SK-N-DZ (cell line): ENCODE measurements around the gene LRRTM4.
"Not testable (repeated sequence)": the region's sequence is repeated elsewhere in the genome, so short reads cannot be mapped to it uniquely, and the experiment has no call there.

ENCODE experiments used
- DNase-seq: peaks from one replicate; pipeline ENCODE4 v3.0.0-alpha.2; 2015; ENCODE audit warnings: low spot score

LRRTM4 gene

DNA sequence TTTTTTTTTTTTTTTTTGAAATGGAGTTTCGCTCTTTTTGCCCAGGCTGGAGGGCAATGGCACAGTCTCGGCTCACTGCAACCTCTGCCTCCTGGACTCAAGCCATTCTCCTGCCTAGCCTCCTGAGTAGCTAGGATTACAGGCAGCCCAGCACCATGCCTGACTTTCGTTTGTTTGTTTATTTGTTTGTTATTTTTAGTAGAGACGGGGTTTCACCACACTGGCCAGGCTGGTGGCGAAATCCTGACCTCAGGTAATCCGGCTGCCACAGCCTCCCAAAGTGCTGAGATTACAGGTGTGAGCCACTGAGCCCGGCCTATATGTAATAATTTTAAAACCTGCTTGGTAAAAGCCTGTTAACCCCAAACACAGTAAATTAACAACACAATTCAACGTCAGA lies 435.7 kb downstream of the LRRTM4 start:
- no peak for DNase-seq

DNA sequence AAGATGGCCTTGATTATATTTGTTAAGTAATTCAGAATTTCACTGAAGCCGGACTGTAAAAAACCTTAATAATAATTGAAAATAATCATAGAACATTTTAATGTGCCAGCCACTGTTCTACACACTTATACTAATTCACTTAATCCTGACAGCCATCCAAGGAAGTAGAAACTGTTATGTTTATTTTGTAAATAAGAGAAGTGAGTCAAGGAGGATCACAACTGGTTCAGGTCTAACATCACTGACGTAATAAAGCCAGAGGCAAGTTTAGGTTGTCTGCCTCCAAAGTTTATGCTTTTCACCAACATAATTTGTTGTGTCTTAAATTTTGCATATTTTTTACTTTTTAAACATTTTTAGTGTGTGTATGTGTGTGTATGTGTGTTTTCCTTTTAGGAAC lies 436.1 kb downstream of the LRRTM4 start:
- DNase-seq, result no peak

GRCh38 chr2:77085561-77085960 lies 436.6 kb downstream of the LRRTM4 start:
- DNase-seq, result no peak

DNA sequence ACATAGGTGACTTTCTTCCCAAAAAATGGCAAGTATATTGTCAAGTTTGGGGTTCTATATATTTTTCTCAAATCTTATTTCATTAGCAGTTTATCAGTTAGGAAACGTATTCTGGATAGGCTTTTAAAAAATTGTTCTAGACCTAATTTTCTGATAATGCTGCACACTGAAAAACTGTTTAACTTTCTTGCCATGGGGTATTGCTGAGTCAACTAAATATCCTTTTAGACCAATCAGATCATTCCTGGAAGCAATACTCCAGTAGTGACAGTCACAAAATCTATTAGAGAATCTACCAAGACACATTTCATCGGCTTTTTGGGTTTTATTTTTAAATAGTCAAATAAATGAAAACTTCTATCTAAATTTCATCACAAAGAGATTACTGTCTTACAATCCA lies 440.6 kb downstream of the LRRTM4 start:
- DNase-seq, result no peak

GRCh38 chr2:77064324-77064723 lies 457.9 kb downstream of the LRRTM4 start:
- DNase-seq, result no peak

GRCh38 chr2:77054938-77055337 lies 467.2 kb downstream of the LRRTM4 start:
- no peak for DNase-seq

- DNase-seq, result no peak
These were observed 475.8 kb downstream of the LRRTM4 start for GRCh38 chr2:77046339-77046738.

GRCh38 chr2:77045456-77045855 lies 476.7 kb downstream of the LRRTM4 start:
- not testable (repeated sequence) for DNase-seq

- DNase-seq, result no peak
These were observed 487.7 kb downstream of the LRRTM4 start for GRCh38 chr2:77034445-77034844.

- not testable (repeated sequence) for DNase-seq
These were observed 492.9 kb downstream of the LRRTM4 start for GRCh38 chr2:77029237-77029636.

GRCh38 chr2:77028032-77028600 lies 494.1 kb downstream of the LRRTM4 start:
- no peak for DNase-seq

GRCh38 chr2:77025714-77026113 lies 496.5 kb downstream of the LRRTM4 start:
- DNase-seq, result no peak

- no peak for DNase-seq
These were observed 501.0 kb downstream of the LRRTM4 start for GRCh38 chr2:77021161-77021560.

DNA sequence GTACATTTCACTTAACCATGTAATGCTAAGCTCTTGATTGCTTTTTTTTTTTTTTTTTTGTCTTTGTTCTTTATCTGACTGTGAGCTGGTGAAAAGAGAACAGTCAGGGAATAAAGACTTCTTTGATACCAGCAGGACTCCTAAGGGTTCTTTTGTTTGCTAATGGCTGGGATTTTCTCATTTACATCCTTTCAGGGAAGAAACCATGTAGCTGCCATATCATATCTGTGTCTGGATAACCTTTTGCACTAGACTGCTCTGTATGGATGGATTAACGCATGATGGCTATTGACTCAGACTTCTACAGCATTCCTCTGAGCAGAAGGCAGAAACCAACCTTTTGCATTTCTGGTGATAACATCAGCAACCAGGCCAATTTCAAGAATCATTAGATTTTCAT lies 504.0 kb downstream of the LRRTM4 start:
- no peak for DNase-seq

GRCh38 chr2:77017355-77017745 lies 504.8 kb downstream of the LRRTM4 start:
- DNase-seq, result no peak

DNA sequence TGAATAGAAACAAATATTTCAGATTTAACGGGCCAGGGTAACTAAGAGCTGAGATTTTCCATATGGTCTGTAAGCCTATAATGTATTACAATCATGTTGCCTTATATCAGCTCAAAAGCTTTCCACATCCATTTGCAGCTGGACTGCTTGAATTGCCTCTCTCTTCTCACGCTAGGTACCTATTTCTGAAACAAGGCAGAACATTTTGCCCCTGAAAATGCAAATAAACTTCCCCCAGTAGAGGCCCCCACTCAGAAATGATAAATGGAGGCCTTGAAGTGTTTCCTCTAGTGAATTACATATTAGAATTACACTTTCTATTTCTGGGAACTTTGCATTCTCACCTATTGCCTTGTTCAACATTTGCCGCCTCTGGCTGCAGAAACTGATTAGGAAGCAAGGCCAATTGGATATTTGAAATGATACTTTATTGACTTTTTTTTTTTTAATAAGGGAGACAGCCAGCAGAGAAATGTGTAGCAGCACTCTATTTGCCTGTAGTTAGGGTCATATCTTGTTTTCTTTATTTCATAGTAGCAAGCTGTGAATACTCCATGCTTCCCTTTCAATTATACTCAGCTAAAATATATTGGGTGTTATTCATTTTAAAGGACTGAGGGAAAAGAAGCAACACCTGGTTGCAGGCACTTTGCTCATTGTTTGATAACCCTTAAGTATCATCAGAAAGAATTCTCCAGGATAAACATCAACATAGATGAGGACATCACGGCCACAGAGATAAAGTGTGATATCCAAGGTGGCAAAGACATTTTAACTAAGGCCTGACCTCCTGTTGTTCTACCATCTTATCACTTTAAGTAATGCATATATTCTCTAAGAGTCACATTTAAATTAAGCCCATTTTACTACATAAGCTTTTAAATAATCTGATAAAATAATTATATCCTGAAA lies 505.5 kb downstream of the LRRTM4 start:
- DNase-seq, result no peak

DNA sequence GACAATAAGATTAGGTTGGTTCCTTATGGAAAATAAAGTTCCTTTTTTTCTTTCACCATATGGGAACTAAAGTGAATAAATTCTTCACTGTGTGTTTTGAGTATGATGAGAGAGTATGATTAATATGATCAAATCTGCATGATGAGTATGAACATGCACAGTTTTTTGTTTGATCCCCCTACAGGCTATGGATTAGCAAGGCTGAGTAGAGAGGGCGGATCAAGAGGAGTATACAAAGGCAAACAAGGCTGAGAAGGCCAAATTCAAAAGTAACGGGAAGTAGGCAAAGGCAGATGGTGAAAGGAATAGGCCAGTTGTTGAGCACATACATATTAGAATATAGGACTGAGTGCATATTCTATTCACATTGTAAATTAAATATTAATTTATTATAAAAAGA lies 508.2 kb downstream of the LRRTM4 start:
- DNase-seq, result no peak

DNA sequence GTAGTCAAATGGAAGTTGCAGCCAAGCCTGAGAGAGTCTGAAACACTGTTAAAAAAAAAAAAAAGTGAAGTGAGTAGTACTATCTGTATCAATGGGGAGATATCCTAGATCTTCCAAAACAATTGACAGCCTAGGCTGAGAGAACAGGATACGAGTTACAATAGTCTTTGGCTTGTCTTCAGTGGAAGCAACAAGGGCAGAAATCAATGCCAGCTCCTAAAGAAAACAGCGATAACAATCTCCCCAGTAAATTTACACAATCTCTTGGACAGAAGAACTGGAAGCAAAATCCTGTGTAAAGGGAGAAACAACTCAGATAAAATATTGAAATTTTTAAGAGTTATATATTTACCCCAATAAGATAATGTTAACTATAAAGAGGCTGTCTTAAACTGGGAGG lies 508.7 kb downstream of the LRRTM4 start:
- DNase-seq, result no peak

- no peak for DNase-seq
These were observed 512.9 kb downstream of the LRRTM4 start for GRCh38 chr2:77009307-77009706.

GRCh38 chr2:77008853-77009252 lies 513.3 kb downstream of the LRRTM4 start:
- no peak for DNase-seq

- no peak for DNase-seq
These were observed 514.5 kb downstream of the LRRTM4 start for GRCh38 chr2:77007686-77008085.

- DNase-seq, result no peak
These were observed 516.7 kb downstream of the LRRTM4 start for GRCh38 chr2:77005522-77005921.

- no peak for DNase-seq
These were observed 520.3 kb downstream of the LRRTM4 start for GRCh38 chr2:77001895-77002294.
